ENCODE results near the gene PARK7.

The PARK7 gene

DNA sequence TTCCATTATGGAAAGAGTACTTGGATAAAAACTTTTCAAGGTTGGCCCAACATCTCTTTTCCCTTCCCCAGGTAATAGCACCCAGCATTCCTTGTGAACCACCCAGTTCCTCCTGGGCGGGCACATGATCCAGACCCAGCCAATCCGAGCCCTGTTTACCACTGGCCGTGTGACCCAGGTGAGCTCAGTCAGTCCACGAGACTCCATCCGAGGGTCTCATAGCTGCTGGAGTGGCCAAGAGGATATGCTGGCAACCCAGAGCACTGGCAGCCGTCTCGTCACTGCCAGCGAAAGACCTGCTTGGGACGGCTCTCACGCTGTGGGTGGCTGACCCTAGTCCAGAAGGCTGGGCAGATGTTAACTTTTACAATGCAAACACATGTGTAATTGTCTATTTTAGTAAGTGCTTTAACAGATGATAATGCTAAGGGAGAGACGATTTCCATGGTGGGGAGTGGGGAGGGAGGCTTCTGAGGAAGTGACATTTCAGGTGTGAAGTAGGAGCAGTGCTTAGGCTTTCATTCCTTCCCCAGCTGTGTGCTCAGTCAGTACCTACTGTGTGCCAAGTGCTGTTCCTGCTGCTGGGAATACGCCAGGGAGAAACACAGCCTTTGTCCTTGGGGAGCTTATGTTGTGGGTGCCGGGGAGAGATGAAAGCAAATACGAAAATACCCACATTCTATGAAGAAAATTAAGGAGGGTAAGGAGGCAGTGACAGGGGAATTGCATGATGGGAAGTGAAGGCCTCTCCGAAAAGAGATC lies 24.5 kb downstream of the PARK7 start:
- no peak for DNase-seq

DNA sequence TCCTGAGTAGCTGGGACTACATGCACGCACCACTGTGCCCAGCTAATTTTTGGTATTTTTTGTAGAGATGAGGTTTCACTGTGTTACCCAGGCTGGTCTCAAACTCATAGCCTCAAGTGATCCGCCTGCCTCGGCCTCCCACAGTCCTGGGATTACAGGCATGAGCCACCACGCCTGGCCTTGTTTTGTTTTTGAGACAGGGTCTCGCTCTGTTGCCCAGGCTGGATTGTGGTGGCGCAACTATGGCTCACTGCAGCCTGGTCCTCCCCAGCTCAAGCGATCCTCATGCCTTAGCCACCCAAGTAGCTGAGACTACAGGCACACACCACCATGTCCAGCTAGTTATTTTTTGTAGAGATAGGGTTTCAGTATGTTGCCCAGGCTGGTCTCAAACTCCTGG lies 26.0 kb downstream of the PARK7 start:
- DNase-seq = no peak

DNA sequence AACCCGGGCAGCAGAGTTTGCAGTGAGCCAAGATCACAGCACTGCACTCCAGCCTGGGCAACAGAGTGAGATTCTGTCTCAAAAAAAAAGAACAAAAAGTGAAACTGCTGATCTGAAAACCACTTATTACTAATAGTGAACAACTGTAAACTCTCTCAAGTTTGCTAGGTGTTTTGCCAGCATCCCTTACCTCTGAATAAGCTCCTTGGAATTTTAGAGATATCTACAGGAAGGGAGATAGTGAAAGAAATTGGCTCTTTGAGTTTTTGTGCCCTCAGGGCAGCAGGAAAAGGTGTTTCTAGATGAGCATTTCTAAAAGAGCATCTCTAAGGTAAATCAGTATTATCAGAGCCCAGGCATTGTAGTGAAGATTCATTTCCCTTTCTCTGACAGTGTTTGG lies 27.1 kb downstream of the PARK7 start:
- DNase-seq = no peak

DNA sequence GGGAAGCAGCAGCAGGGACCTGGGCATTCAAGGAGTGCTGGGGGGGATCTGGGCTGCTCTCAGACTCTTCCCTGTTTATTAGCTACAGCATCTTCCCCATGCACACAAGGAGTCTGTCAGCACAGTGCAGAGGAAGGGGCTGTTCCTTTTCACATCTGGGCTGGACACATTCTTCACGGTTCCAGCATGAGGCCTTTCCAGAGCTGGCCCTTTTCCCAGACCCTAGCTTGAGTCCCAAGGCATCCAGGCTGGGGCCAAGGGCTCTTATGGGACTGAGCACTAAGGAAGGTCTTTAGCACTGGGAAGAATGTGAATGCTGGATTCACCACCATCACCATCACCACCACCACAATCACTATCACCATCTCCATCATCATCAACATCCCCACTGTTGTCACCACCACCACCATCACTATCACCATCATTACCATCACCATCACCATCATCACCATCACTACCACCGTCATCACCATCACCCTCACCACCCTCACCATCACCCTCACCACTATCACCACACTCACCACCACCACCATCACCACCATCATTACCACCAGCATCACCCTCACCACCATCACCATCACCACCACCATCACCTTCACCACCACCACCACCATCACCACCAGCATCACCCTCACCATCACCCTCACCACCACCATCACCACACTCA lies 28.4 kb downstream of the PARK7 start:
- DNase-seq = no peak

DNA sequence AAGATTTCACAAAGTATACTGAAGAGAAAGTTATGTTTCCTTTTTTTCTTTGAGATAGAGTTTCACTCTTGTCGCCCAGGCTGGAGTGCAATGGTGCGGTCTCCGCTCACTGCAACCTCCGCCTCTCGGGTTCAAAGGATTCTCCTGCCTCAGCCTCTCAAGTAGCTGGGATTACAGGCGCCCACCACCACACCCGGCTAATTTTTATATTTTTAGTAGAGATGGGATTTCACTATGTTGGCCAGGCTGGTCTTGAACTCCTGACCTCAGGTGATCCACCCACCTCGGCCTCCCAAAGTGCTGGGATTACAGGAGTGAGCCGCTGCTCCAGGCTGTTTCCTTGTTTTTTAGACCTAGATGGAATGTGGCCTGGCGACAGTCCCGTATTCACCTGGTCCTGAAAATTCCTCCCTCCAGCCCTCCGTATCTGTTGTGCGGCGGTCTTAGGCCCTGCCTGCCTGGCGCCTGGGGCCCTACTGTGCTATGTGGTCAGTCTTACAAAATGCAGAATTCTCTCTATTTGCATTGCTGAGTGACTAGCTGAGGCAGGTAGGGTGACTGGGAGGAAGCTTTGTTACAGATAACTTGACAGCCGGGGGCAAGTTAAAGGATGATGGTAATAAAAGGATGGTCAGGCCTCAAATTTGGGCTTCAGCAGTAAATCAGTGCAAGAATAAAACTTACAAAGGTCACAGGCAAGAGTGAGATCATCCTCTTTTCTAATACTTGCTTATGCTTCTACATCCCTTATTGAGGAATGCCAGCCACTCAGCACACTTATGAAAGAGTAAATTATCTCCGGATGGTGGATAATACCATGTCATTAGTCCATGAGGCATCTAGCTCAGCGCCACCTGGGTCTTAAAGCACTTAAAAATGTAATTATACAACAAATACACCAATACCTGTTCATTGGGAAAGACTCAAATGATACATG lies 30.3 kb downstream of the PARK7 start:
- DNase-seq = no peak

DNA sequence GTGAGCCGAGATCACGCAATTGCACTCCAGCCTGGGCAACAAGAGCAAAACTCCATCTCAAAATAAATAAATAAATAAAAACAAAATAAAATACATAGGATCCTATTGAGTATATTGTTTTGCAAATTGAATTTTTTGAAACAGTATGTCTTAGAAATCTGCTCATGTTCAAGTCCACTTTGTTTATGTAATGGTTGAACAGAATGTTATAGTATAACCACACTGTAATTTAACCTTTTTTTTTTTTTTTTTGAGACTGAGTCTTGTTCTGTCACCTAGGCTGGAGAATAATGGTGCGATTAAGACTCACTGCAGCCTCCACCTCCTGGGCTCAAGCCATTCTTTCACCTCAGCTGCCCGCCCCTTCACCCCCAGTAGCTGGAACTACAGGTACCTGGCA lies 31.4 kb downstream of the PARK7 start:
- no peak for DNase-seq

DNA sequence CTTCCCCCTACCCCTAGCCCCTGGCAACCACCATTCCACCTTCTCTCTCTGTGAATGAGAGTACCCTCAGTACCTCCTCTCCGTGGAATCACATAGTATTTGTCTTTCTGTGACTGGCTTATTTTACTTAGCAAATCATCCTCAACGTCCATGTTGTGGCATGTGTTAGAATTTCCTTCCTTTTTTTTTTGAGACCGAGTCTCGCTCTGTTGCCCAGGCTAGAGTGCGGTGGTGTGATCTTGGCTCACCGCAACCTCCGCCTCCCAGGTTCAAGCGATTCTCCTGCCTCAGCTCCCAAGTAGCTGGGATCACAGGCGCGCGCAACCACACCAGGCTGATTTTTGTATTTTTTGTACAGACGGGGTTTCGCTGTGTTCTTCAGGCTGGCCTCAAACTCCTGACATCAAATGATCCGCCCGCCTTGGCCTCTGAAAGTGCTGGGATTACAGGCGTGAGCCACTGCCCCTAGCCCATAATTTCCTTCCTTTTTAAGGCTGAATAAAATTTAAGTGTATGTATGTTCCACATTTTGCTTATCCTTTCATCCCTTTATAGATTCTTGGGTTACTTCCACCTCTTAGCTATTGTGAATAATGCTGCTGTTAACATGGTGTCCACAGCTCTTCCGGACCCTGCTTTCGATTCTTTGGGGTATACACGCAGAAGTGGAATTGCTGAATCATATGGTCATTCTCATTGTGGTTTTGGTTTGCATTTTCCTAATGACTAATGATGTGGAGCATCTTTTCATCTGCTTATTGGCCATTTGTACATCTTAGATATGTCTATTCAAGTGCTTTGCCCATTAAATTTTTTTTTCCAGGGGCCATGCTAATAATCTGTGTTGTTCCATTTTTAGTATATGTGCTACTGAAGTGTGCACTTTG lies 32.3 kb downstream of the PARK7 start:
- DNase-seq = no peak

DNA sequence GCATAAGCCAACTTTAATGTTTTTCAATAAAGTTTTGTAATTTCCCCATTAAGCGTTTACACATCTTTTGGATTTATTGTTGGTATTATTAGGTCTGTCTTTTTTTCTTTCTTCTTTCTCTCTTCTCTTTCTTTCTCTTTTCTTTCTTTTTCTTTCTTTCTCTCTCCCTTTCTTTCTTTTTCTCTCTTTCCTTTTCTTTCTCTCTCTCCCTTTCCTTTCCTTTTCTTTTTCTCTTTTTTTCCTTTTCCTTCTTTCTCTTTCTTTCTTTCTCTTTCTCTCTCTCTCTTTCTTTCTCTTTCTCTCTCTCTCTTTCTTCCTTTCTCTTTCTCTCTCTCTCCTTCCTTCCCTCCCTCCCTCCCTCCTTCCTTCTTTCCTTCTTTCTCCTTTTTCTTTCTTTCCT lies 33.3 kb downstream of the PARK7 start:
- DNase-seq = no peak

DNA sequence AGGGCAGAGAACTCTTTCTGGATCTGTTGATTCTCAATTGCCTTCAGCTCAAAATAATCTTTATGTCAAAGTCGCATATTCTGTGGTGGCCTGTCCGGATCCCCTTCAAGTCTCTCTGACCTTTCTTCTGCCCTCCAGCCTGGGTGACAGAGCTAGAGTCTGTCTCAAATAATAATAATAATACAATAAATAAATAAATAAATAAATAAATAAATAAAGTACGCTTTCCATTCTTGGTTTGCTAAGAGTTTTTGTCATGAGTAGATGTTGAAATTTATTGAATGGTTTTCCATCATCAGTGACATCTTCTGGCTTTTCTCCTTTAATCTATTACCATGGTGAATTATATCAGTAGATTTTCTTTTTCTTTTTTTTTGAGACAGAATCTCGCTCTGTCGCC lies 33.9 kb downstream of the PARK7 start:
- no peak for DNase-seq

DNA sequence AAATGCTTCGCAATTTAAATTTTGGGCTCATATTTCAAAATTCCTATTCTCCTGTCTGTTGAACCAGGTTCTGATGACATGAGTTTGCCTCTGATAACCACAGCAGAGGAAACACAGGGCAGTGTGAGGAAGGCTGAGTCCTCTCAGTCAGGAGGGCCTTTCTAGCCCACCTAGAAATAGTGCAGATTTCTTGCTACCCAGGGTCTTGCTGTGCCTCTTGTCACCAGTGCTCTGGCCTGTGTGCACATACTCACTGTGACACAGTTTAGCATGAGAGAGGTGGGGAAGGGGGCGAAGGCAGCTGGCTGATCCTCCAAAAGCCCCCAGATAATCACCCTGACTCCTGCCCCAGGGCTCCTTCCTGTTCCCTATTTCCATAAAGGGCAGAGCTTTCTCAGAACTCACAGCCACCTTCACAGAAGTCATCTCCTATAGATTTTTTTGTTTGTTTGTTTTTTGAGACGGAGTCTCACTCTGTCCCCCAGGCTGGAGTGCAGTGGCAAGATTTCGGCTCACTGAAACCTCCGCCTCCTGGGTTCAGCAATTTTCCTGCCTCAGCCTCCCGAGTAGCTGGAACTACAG lies 40.9 kb downstream of the PARK7 start:
- DNase-seq = no peak

DNA sequence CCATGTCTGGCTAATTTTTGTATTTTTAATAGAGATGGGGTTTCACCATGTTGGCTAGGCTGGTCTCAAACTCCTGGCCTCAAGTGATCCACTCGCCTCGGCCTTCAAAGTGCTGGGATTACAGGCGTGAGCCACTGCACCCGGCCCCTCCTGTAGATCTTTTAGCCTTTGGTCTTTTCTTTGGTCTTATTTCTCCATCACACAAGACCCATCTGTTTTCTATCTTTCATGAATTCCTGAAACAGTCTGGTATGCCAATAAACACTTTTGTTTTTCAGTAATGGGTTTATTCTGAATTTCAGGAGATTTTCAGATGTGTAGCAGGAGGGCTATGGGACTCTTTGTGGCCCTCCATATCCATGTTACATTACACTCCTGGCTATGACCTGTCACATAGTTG lies 41.4 kb downstream of the PARK7 start:
- no peak for DNase-seq

DNA sequence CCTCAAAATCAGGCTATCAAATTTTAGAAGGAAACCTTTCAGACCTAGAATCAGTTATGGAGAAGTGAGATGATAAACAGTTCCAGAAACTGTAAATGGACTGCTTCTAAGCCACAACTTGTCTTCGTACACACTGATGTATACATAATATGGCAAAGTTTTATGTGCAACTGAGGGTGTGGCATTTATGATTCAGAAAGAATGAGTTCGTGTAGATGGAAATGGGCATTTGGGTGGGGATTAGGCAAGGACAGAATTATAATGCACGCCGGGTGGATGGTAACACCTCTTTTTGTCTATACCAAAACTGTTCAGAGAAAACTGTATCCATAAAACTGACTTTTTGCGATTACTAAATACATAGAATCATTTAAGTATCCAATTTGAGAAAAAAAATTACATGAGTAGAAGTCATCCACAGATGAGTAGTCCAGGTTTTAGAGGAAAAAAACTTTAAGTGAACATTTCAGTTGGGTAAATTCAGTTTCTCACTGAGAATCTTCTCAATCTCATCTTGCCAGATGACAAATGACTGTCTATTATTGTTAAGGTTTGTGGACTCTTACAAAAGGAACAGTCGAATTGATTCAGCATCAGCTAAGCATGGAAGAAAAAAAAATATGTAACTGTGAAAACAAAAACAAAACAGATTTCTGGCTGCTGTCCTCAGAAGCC lies 42.1 kb downstream of the PARK7 start:
- no peak for DNase-seq

DNA sequence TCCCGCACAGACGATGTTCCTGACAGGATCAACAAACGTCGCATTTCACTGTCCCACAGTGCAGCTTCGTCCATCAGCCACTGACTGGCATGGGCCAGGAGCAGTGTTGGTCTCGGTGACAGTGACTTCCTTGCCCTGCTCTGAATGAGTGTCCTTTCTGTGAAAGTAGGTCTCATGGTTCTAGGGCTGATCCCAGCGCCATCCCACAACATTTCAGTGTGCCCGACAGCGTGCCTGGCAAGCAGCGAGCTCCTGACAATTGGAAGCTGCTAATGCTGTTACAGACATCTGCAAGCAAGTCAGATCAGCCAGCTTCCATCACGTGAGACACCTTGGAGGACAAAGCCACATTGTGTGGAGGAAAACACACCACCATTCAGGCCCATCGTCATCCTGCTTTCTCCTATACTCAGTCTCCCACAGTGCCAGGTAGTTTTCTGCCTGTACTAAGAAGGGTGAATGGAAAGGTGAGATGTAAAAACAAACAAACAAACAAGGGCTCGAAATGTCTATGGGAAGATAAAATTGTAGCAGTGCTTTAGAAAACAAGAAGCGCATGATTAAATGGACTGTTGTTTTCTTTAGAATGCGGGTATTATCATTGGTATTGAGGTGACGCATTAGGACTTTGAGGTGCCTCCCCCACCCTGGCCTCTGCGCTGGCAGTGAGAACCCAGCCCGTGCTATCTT lies 42.7 kb downstream of the PARK7 start:
- DNase-seq = no peak

DNA sequence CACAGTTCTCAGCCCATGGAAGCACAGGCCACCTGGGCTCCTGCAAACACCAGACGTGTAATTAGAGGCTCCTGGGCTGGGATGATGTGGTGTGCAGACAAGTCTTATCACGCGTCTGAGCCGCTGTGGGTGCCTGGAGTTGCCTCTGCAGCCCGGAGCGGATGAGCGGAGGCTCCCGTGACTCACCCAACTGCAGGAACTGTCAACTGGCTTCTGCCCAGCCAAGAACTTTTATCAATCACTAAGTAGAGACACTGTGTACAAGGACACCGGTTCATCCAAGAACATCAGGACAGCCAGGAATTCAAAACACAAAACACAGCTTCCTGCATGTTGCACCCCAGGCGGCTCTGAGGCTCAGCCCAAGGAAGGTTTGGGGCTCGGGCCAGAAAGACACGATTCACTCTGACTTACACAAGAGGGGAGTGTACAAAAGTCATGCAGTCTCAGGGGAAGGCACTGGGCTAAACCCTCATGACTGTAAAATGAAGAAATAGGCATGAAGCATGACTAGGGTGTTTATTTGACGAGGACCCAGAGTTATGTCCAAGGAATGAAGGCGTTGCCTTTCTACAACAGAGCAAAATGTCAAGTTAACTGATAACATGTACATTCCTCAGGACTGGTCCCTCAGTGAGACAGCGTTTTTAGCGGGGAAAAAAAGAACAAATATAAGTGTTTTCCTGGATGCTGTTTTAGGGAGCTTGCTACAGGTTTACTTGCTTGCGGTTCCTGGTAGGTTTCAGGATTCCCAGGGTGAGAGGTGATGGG lies 43.5 kb downstream of the PARK7 start:
- DNase-seq = no peak

DNA sequence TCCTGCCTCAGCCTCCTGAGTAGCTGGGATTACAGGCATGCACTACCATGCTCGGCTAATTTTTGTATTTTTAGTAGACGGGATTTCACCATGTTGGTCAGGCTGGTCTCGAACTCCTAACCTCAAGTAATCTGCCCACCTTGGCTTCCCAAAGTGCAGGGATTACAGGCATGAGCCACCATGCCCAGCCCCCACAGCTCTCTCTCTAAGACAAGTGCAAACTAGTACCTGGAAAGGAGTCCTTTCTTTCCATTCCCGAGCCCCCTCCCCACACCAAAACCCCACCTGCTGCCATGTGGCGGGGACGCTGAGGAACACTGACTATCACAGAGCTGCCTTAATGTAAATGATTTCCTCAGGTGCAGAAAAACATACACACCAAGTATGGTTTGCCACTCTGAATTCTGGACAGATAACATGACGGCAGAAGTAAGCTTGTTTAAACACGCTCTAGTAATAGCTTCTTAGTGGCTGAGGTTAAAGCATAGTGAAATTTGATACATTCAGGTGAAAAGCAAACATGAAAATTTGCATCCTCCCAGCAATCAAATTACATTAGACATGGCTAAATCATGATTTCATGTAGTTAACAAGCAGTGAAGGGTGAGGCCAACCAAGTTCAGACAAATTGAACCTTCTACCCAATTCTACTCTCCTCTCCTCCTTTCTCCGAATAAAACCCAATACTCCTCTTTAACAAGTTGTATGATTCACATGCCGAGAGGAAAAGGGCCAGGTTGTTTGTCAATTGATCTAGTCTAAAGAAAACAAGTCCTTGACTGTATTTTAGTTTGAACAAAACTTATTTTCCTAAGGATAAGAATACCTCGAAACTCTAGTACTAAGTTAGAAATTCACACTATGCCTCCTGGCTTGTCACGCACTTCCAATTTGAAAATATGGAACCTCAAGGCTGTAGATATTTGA lies 44.8 kb downstream of the PARK7 start:
- no peak for DNase-seq

DNA sequence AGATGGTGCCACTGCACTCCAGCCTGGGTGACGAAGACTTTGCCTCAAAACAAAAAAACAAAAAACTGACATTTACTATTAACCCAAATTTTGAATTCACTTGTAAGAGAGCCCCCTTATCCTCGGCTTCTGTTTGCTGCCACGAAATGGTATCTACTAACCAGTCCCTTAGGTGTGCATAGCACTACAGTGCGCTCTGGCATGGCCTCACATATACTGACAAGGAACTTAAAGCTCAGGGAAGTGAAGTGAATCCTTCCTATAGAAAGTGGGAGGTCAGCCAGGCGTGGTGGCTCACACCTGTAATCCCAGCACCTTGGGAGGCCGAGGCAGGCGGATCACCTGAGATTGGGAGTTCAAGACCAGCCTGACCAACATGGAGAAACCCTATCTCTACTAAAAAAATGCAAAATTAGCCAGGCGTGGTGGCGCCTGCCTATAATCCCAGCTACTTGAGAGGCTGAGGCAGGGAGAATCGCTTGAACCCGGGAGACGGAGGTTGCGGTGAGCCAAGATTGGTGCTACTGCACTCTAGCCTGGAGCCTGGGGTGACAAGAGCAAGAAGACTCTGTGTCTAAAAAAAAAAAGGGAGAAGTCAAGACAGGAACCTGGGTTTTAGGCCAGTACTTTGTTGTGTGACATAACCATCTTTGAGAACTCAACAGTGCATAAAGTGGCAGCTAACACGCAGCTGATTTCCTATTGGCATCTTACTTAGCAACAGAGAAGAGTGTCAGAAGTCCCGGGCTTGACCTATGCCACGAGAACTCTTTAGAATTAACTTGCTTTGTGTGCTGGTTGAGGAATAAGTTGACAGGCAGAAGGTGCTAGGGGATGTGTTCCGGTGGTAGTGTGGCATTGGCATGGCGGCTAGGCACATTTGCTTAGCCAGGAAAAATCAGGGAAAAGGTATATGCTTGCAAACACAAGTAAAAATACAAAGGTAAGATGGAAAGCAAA lies 47.8 kb downstream of the PARK7 start:
- no peak for DNase-seq

DNA sequence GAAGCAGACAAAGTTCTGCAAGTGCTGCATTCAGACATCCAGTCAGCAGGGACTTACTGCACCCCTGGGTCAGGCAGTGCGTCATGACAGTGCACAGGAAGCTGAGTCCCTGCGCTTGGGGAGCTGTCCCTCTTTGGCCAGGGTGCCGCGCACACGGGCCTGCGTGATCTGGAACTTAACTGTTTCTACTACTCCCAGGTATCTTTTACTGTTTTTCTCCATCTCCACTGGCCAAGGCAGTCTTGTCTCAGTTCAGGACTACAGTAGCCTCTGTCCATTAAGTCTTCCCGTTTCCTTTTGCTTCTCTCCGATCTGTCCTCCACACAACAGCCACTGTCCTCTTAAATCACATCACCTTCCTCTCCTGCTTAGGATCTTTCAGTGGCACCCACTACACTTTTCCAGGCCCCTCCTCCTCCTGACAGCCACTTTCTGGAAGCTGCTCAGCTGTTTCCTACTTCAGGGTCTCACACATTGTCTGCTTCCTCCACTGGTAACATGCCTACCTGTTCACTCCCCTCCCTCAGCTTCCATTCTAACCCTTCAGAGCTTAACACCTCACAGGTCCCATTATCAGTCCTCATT lies 48.7 kb downstream of the PARK7 start:
- no peak for DNase-seq
